Measurements from ENCODE around the gene CACNA2D2.
A peak's percentile ranks its signal among the peaks of the same experiment; 100 is the strongest.

Gene CACNA2D2

DNA sequence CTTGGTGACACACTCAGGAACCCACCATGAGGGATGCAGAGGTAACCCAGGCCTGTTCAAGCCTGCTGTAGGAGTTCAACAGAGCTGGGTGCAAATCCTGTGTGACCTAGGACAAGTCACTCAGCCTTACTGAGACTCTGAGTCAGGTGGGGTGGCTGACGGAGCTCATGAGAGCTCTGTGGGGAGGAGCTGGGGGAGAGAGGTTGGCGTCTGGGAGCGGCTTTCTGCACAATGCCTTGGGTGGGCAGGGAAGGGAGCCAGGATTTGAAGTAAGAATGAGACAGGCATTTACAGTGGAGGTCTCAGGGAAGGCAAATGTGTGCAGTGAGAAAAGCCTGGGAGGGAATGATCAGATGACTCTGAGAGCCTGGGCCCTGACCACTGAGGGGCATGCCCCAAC is 45.8 kb upstream of the CACNA2D2 start:
- POLR2A ChIA-PET, result interaction anchor here (1.5 to 2.0 kb wide), 2 partner anchors 20 to 212 kb away, joined by 4 to 7 read pairs; partner anchors contain the start of gene HEMK1
- no peak for TF ChIP-seq SUZ12 (IDR thresholded peaks at IDR 0.05)
- no peak for TF ChIP-seq BHLHE40 (IDR thresholded peaks at IDR 0.05; ENCODE audit: borderline replicate concordance)
- TF ChIP-seq FOXM1 (IDR thresholded peaks at IDR 0.05; ENCODE audit: borderline replicate concordance), result no peak
- TF ChIP-seq ELF4 (IDR thresholded peaks at IDR 0.05), result no peak
- no peak for TF ChIP-seq FOXK2 (IDR thresholded peaks at IDR 0.05)
- no peak for TF ChIP-seq PKNOX1 (IDR thresholded peaks at IDR 0.05)
- TF ChIP-seq LEF1 (IDR thresholded peaks at IDR 0.05; ENCODE audit: borderline replicate concordance), result no peak
- TF ChIP-seq HDGF (IDR thresholded peaks at IDR 0.05; ENCODE audit: borderline replicate concordance), result no peak
- no peak for TF ChIP-seq L3MBTL2 (conservative IDR thresholded peaks at IDR 0.05)
- no peak for TF ChIP-seq ZNF384 (IDR thresholded peaks at IDR 0.05)
- no peak for TF ChIP-seq TARDBP (IDR thresholded peaks at IDR 0.05)
- TF ChIP-seq SP1 (IDR thresholded peaks at IDR 0.05), result no peak
- no peak for TF ChIP-seq FOXA1 (IDR thresholded peaks at IDR 0.05)
- TF ChIP-seq CTBP1 (IDR thresholded peaks at IDR 0.05; ENCODE audit: borderline replicate concordance), result no peak
- CTCF ChIA-PET, result interaction anchor here (0.6 to 2.0 kb wide), 3 partner anchors 63 to 178 kb away, joined by 4 to 6 read pairs (median 5); partner anchors contain the start of gene CISH
- DNase-seq (ENCODE audit: extremely low spot score), result no peak

- DNase-seq (ENCODE audit: extremely low spot score), result no peak
- TF ChIP-seq FOXA1 (IDR thresholded peaks at IDR 0.05), result no peak
- TF ChIP-seq SUZ12 (IDR thresholded peaks at IDR 0.05), result no peak
- TF ChIP-seq SP1 (IDR thresholded peaks at IDR 0.05), result no peak
- TF ChIP-seq FOXM1 (IDR thresholded peaks at IDR 0.05; ENCODE audit: borderline replicate concordance), result no peak
- TF ChIP-seq TARDBP (IDR thresholded peaks at IDR 0.05), result no peak
- CTCF ChIA-PET, result interaction anchor here (0.7 kb wide), 2 partner anchors 22 to 281 kb away, joined by 3 to 9 read pairs; no protein-coding TSS in a partner anchor
- POLR2A ChIA-PET, result no interaction called here
These were observed 42.3 kb upstream of the CACNA2D2 start for GRCh38 chr3:50545781-50546180.

- ChIA-PET POLR2A (interaction anchor here (1.0 to 1.6 kb wide), 2 partner anchors 27 to 110 kb away, joined by 3 to 8 read pairs; partner anchors contain the start of gene HEMK1), CTCF (interaction anchor here (0.6 to 3.0 kb wide), 16 partner anchors 8 to 740 kb away, joined by 3 to 25 read pairs (median 4); partner anchors contain the start of genes CYB561D2 and NPRL2)
- TF ChIP-seq SUZ12 (IDR thresholded peaks at IDR 0.05), result no peak
- TF ChIP-seq LEF1 (IDR thresholded peaks at IDR 0.05; ENCODE audit: borderline replicate concordance), result no peak
- no peak for TF ChIP-seq ARNT (IDR thresholded peaks at IDR 0.05)
- no peak for TF ChIP-seq TARDBP (IDR thresholded peaks at IDR 0.05)
- DNase-seq (ENCODE audit: extremely low spot score), result peak; percentile 88
These were observed 39.0 kb upstream of the CACNA2D2 start for GRCh38 chr3:50542177-50543034.

DNA sequence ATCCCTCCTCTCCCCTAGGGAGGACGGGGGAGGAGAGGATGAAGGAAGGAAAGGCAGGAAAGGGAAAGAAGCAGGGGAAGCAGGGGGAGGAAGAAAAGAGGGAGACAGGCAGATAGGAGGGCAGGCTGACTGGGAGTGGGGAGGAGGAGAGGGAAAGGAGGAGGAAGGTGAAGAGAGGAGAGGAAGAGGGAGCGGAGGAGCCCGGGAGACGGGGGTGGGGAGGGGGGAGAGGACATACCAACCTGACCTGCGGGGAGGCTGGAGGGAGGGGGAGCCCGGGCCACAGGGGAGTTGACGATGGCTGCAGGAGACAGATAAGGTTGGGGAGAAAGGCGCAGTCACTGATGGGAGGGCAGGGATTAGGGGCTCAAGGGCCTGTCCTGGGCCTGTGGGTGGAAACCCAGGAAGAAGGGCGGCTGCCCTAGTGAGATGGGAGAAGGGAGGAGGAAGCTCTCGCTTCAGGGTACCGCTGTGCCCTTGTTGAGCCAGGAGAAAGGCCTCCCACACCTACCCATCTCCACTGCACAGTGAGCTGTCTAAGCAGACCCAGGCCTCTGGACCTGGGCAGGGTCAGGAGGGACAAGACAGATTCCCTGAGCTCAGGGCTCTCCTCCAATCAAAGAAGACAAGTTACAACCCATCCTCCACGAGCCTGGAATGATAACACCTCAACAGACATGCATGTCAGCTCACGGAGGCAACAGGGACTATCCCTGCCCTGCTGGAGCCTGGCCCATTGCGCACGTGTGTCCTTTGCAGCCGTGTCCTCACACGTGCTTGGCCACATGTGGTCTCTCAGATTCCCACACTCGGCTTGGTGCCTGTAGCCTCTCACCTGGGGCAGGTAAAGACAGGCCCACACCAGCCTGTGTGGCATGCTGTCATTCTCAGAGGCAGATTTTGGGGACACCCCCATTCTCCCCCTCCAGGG is 36.2 kb upstream of the CACNA2D2 start:
- TF ChIP-seq ZNF384 (IDR thresholded peaks at IDR 0.05), result no peak
- no peak for TF ChIP-seq SUZ12 (IDR thresholded peaks at IDR 0.05)
- no peak for TF ChIP-seq NFRKB (IDR thresholded peaks at IDR 0.05)
- TF ChIP-seq L3MBTL2 (conservative IDR thresholded peaks at IDR 0.05), result no peak
- TF ChIP-seq FOXK2 (IDR thresholded peaks at IDR 0.05), result no peak
- TF ChIP-seq FOXA1 (IDR thresholded peaks at IDR 0.05), result no peak
- no peak for TF ChIP-seq ARNT (IDR thresholded peaks at IDR 0.05)
- TF ChIP-seq CTBP1 (IDR thresholded peaks at IDR 0.05; ENCODE audit: borderline replicate concordance), result no peak
- no peak for TF ChIP-seq SP1 (IDR thresholded peaks at IDR 0.05)
- no peak for TF ChIP-seq PKNOX1 (IDR thresholded peaks at IDR 0.05)
- no peak for TF ChIP-seq FOXM1 (IDR thresholded peaks at IDR 0.05; ENCODE audit: borderline replicate concordance)
- no peak for TF ChIP-seq BHLHE40 (IDR thresholded peaks at IDR 0.05; ENCODE audit: borderline replicate concordance)
- no peak for TF ChIP-seq ELF4 (IDR thresholded peaks at IDR 0.05)
- no peak for TF ChIP-seq LEF1 (IDR thresholded peaks at IDR 0.05; ENCODE audit: borderline replicate concordance)
- TF ChIP-seq HDGF (IDR thresholded peaks at IDR 0.05; ENCODE audit: borderline replicate concordance), result no peak
- no peak for TF ChIP-seq TARDBP (IDR thresholded peaks at IDR 0.05)
- CTCF ChIA-PET, result no interaction called here
- POLR2A ChIA-PET, result interaction anchor here (1.1 kb wide), 1 partner anchor 30 kb away, joined by 3 read pairs; the partner anchor contains the start of gene HEMK1
- DNase-seq (ENCODE audit: extremely low spot score), result no peak

- ChIA-PET CTCF (interaction anchor here (1.0 kb wide), 1 partner anchor 101 kb away, joined by 3 read pairs; no protein-coding TSS in a partner anchor), POLR2A (no interaction called here)
- TF ChIP-seq SP1 (IDR thresholded peaks at IDR 0.05) (no peak), FOXM1 (IDR thresholded peaks at IDR 0.05; ENCODE audit: borderline replicate concordance) (no peak), BHLHE40 (IDR thresholded peaks at IDR 0.05; ENCODE audit: borderline replicate concordance) (no peak), ELF4 (IDR thresholded peaks at IDR 0.05) (no peak), TARDBP (IDR thresholded peaks at IDR 0.05) (no peak), HDGF (IDR thresholded peaks at IDR 0.05; ENCODE audit: borderline replicate concordance) (no peak), CTBP1 (IDR thresholded peaks at IDR 0.05; ENCODE audit: borderline replicate concordance) (no peak), FOXA1 (IDR thresholded peaks at IDR 0.05) (no peak), NFRKB (IDR thresholded peaks at IDR 0.05) (no peak), PKNOX1 (IDR thresholded peaks at IDR 0.05) (no peak), ZNF384 (IDR thresholded peaks at IDR 0.05) (no peak), SUZ12 (IDR thresholded peaks at IDR 0.05) (no peak), ARNT (IDR thresholded peaks at IDR 0.05) (no peak), FOXK2 (IDR thresholded peaks at IDR 0.05) (no peak), LEF1 (IDR thresholded peaks at IDR 0.05; ENCODE audit: borderline replicate concordance) (no peak), L3MBTL2 (conservative IDR thresholded peaks at IDR 0.05) (no peak)
- no peak for DNase-seq (ENCODE audit: extremely low spot score)
These were observed 34.1 kb upstream of the CACNA2D2 start for GRCh38 chr3:50537421-50538129.

All from HEK293T (cell line).